ENCODE measurements around the gene KLHDC8A.
"Not testable (repeated sequence)": the region's sequence is repeated elsewhere in the genome, so short reads cannot be mapped to it uniquely, and the experiment has no call there.

The KLHDC8A gene

DNA sequence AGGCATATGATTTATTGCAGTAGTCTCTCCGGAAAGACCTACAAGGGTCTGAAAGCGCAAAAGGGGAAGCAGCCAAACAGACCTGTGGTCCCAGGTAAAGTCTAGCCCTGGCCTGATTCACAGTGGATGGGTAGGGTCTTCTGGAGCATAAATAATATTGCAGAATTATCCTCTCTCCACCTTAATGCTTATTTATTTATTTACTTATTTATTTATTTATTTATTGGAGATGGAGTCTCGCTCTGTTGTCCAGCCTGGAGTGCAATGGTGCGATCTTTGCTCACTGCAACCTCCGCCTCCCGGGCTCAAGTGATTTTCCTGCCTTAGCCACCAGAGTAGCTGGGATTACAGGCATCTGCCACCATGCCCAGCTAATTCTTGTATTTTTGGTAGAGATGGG, 11.8 kb upstream of the KLHDC8A start:
- Histone ChIP-seq H3K9me3 (ENCODE audit: control insufficient read depth, low read length) (no peaks in the 10 kb centered on the region), H3K36me3 (ENCODE audit: control insufficient read depth, insufficient read depth, low read length) (no peaks in the 10 kb centered on the region), H3K4me3 (ENCODE audit: low read depth, low read length) (no peak overlapping the region), H3K27ac (no peak overlapping the region), H3K27me3 (ENCODE audit: control insufficient read depth, insufficient read depth, low read length) (no peaks in the 10 kb centered on the region), H3K79me2 (no peaks in the 10 kb centered on the region), H3K4me1 (peaks cover 19% of the 10 kb centered on the region), H3K4me2 (ENCODE audit: low read length) (no peak overlapping the region), H3K9ac (no peak overlapping the region), H2AFZ (no peak overlapping the region)
- TF ChIP-seq, protein P1, sequence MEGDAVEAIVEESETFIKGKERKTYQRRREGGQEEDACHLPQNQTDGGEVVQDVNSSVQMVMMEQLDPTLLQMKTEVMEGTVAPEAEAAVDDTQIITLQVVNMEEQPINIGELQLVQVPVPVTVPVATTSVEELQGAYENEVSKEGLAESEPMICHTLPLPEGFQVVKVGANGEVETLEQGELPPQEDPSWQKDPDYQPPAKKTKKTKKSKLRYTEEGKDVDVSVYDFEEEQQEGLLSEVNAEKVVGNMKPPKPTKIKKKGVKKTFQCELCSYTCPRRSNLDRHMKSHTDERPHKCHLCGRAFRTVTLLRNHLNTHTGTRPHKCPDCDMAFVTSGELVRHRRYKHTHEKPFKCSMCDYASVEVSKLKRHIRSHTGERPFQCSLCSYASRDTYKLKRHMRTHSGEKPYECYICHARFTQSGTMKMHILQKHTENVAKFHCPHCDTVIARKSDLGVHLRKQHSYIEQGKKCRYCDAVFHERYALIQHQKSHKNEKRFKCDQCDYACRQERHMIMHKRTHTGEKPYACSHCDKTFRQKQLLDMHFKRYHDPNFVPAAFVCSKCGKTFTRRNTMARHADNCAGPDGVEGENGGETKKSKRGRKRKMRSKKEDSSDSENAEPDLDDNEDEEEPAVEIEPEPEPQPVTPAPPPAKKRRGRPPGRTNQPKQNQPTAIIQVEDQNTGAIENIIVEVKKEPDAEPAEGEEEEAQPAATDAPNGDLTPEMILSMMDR (IDR thresholded peaks at IDR 0.05), result no peak

DNA sequence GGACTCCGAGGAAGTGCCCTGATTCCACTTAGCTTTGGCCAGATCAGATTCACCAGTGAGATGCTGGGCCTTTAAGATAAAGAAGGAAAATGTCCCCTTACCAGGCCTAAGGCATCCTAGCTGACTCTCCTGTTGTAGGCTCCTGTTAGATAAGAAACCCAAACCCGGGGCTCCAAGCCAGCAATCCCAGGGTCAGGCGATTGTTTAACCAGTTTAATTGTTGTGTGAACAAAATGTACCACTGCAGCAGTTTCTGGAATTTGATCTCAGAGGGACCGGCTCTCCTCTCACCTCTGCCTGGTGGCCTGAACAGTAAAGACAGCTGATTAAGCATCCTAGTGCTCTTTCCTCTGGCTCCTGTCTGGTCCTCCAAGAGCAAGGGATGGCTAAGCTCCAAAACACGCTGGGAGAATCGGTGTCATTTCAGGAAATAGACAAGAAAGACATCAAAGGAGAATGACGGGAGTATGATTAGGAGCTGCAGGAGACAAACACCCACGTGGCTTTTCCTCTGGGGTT, 9.3 kb upstream of the KLHDC8A start:
- Histone ChIP-seq H3K9me3 (ENCODE audit: control insufficient read depth, low read length) (no peaks in the 10 kb centered on the region), H3K4me1 (peaks cover 14% of the 10 kb centered on the region), H3K79me2 (no peaks in the 10 kb centered on the region), H2AFZ (peak overlapping the region; percentile 73), H3K27me3 (ENCODE audit: control insufficient read depth, insufficient read depth, low read length) (no peaks in the 10 kb centered on the region), H3K4me3 (ENCODE audit: low read depth, low read length) (no peak overlapping the region), H3K9ac (no peak overlapping the region), H3K4me2 (ENCODE audit: low read length) (no peak overlapping the region), H3K36me3 (ENCODE audit: control insufficient read depth, insufficient read depth, low read length) (no peaks in the 10 kb centered on the region), H3K27ac (peak overlapping the region; percentile 84)
- TF ChIP-seq, protein P1 (IDR thresholded peaks at IDR 0.05), result no peak

DNA sequence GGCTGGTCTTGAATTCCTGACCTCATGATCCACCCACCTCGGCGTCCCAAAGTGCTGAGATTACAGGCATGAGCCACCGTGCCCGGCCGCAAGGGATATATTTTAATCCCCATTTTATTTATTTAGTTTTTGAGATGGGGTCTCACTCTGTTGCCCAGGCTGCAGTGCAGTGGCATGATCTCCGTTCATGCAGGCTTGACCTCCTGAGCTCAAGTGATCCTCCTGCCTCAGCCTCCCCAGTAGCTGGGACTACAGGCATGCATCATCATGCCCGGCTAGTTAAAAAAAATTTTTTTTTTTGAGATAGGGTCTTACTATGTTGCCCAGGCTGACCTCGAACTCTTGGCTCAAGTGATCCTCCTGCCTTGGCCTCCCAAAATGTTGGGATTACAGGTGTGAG, 8.4 kb upstream of the KLHDC8A start:
- peak overlapping the region; percentile 84 for H3K27ac ChIP-seq
- H3K4me1 ChIP-seq, result peaks cover 14% of the 10 kb centered on the region
- H3K9ac ChIP-seq, result not testable (repeated sequence)

DNA sequence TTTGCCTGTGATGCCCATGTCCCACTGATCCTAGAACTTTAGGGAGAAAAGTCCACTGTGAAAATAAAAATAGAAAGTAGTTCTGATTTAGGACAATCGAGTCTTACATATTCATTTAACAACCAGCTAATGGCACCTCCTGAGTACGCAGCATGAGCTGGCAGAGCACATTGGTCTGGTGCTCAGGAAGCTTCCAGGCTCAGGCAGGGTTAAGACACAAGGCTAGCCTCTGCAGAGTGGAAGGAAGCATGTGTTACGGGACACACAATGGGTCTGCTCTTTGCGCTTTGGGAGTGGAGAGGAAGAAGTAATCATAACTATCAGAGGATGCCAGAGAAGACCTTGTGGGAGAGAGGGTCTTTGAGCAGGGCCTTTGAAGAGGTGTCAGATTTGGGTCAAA, 4.2 kb upstream of the KLHDC8A start:
- no peaks in the 10 kb centered on the region for H3K27me3 ChIP-seq (ENCODE audit: control insufficient read depth, insufficient read depth, low read length)
- H3K4me2 ChIP-seq (ENCODE audit: low read length), result no peak overlapping the region
- TF ChIP-seq, protein P1 (IDR thresholded peaks at IDR 0.05), result no peak
- H3K36me3 ChIP-seq (ENCODE audit: control insufficient read depth, insufficient read depth, low read length), result no peaks in the 10 kb centered on the region
- no peak overlapping the region for H3K27ac ChIP-seq
- H2AFZ ChIP-seq, result no peak overlapping the region
- no peak overlapping the region for H3K4me3 ChIP-seq (ENCODE audit: low read depth, low read length)
- H3K4me1 ChIP-seq, result peaks cover 4% of the 10 kb centered on the region
- H3K79me2 ChIP-seq, result no peaks in the 10 kb centered on the region
- no peaks in the 10 kb centered on the region for H3K9me3 ChIP-seq (ENCODE audit: control insufficient read depth, low read length)
- no peak overlapping the region for H3K9ac ChIP-seq

More for the DNA sequence above, 8.4 kb upstream of the KLHDC8A start:
- H2AFZ ChIP-seq; H3K36me3 ChIP-seq (ENCODE audit: control insufficient read depth, insufficient read depth, low read length); H3K9me3 ChIP-seq (ENCODE audit: control insufficient read depth, low read length); H3K27me3 ChIP-seq (ENCODE audit: control insufficient read depth, insufficient read depth, low read length); H3K79me2 ChIP-seq; H3K4me3 ChIP-seq (ENCODE audit: low read depth, low read length); H3K4me2 ChIP-seq (ENCODE audit: low read length): not testable (repeated sequence)

DNA sequence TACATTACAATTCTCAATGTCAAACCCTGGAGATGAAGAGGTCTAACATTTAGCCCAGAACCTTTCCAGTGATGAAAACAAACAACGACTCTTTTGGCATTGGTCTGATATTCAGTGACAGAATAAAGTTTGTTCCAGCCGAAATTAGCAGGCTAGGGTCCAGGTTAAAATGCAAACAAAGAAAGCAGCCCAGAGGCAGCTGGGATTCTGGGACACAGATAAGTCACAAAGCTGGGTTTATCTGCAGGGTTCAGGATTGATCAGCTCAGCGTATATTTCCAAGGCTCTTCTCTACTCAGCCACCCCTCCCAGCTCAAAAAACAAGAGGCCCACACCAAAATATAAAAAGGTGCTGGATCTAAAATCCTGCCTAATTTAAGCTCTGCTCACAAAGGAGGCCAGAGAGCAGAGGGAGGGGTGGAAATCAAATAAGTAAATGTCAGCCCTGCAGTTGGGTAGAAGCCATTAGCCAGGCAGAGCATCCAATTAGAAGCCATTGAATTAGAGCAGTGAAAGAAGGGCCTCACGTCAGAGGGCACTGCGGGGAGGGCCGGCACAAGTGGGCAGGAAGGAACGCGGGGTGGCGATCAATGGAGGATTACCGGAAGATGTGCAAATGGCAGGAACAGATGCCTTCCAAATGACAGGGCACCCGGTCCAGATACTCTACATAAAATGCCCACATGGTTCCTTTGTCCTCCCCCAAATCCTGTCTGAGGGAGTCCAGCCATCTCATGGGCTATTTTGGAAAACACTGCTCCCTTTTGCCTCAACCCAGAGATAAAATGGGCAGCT, 3.2 kb upstream of the KLHDC8A start:
- TF ChIP-seq, protein P1 (IDR thresholded peaks at IDR 0.05), result no peak
- Histone ChIP-seq H3K27me3 (ENCODE audit: control insufficient read depth, insufficient read depth, low read length) (no peaks in the 10 kb centered on the region), H3K4me2 (ENCODE audit: low read length) (no peak overlapping the region), H3K4me1 (no peaks in the 10 kb centered on the region), H3K4me3 (ENCODE audit: low read depth, low read length) (no peak overlapping the region), H3K27ac (no peak overlapping the region), H3K36me3 (ENCODE audit: control insufficient read depth, insufficient read depth, low read length) (no peaks in the 10 kb centered on the region), H3K9me3 (ENCODE audit: control insufficient read depth, low read length) (no peaks in the 10 kb centered on the region), H3K79me2 (no peaks in the 10 kb centered on the region), H2AFZ (no peak overlapping the region), H3K9ac (no peak overlapping the region)
